PC-9 (cell line): ENCODE results near the gene TMEM258.

ENCODE experiments used
- CTCF ChIP-seq: fragments of 200-600 bp; sonication (generic); conservative IDR thresholded peaks from 2 replicates; pipeline ENCODE4 v1.6.1; 2017; ENCODE audit warnings: mixed run types, antibody characterized with exemption, mild to moderate bottlenecking, moderate library complexity
- EZH2 ChIP-seq: fragments of 200-600 bp; sonication (generic); IDR thresholded peaks from 2 replicates; pipeline ENCODE4 v1.8.0; 2017; ENCODE audit warnings: antibody characterized with exemption, low read depth

- TF ChIP-seq CTCF (no peak), EZH2 (no peak)
These were observed 13.3 kb downstream of the TMEM258 start for GRCh38 chr11:61778920-61779650.
